Astrocyte (in vitro differentiated cells and primary cell): ENCODE data around the gene PLPPR1.

ENCODE experiments used
- EZH2 ChIP-seq: IDR thresholded peaks from 2 replicates; pipeline ENCODE4 v1.6.1; 2012; ENCODE audit warnings: mild to moderate bottlenecking, low read length, inconsistent platforms; ENCODE audit not compliant: insufficient read depth
- TF ChIP-seq, protein P1 (sequence below): IDR thresholded peaks from 2 replicates; pipeline ENCODE4 v1.5.1; 2011; ENCODE audit warnings: low read depth, mild to moderate bottlenecking, inconsistent platforms, low read length, moderate library complexity; ENCODE audit not compliant: insufficient read depth

DNA sequence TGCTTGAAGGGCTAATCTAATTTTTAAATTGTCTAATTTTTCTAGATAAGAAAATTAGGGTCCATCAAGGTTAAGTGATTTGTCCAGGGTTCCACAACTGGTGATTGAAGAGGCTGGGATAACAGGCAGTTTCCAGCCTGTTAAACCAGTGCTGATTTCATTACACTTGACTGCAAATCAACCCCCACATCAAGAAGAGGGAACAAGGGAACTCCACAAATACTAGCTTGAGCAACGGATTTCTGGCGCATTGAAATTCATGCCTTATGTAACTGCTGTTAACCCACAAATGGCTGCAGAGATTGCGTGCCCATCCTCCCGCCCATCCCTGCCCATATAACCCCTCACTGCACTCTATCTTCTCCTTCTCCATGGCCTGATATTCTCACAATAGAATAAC is 10.0 kb downstream of the PLPPR1 start:
- TF ChIP-seq, protein P1, sequence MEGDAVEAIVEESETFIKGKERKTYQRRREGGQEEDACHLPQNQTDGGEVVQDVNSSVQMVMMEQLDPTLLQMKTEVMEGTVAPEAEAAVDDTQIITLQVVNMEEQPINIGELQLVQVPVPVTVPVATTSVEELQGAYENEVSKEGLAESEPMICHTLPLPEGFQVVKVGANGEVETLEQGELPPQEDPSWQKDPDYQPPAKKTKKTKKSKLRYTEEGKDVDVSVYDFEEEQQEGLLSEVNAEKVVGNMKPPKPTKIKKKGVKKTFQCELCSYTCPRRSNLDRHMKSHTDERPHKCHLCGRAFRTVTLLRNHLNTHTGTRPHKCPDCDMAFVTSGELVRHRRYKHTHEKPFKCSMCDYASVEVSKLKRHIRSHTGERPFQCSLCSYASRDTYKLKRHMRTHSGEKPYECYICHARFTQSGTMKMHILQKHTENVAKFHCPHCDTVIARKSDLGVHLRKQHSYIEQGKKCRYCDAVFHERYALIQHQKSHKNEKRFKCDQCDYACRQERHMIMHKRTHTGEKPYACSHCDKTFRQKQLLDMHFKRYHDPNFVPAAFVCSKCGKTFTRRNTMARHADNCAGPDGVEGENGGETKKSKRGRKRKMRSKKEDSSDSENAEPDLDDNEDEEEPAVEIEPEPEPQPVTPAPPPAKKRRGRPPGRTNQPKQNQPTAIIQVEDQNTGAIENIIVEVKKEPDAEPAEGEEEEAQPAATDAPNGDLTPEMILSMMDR, result no peak
- TF ChIP-seq EZH2, result no peak
